Measurements from ENCODE around the gene CXXC1. TPM values are rescaled to one million over a fixed set of nuclear protein-coding genes. Genes with fewer than 3 reads are reported as not detected.
"Not testable (repeated sequence)": the region's sequence is repeated elsewhere in the genome, so short reads cannot be mapped to it uniquely, and the experiment has no call there.

Gene CXXC1
- total RNA-seq, 2 donors from 2014 or later = 92.5 to 103 TPM

GRCh38 chr18:50308851-50309250 lies 21.4 kb upstream of the CXXC1 start:
- H3K4me3 Mint-ChIP-seq; H3K9me3 Mint-ChIP-seq; DNase-seq; H3K36me3 Mint-ChIP-seq (ENCODE audit: insufficient read depth in 2 of 2); H3K27ac Mint-ChIP-seq; ATAC-seq (replicated peaks in 1 of 2): not testable (repeated sequence)
- peaks cover 11% of the 10 kb centered on the region for H3K27me3 Mint-ChIP-seq (ENCODE audit: low read depth)
- peaks cover 13% of the 10 kb centered on the region for H3K4me1 Mint-ChIP-seq (ENCODE audit: low read depth)

GRCh38 chr18:50307738-50308470 lies 20.4 kb upstream of the CXXC1 start:
- peaks cover 10% of the 10 kb centered on the region for H3K27me3 Mint-ChIP-seq (ENCODE audit: low read depth)
- H3K4me1 Mint-ChIP-seq (ENCODE audit: low read depth) = peaks cover 13% of the 10 kb centered on the region
- DNase-seq (peak; percentile 89 to 94), ATAC-seq (replicated peaks in 1 of 2) (peak; percentile 100)
- peaks cover 0 to 7% of the 10 kb centered on the region in 2 donors for H3K36me3 Mint-ChIP-seq (ENCODE audit: insufficient read depth in 2 of 2)
- peaks cover 0 to 4% of the 10 kb centered on the region in 2 donors for H3K9me3 Mint-ChIP-seq
- peak overlapping the region; percentile 94 to 97 for H3K4me3 Mint-ChIP-seq
- H3K27ac Mint-ChIP-seq = peak overlapping the region; percentile 72

- peak; percentile 27 to 34 for ATAC-seq (replicated peaks in 1 of 2)
- no peak for DNase-seq
- peak overlapping the region; percentile 72 for H3K27ac Mint-ChIP-seq
- H3K36me3 Mint-ChIP-seq (ENCODE audit: insufficient read depth in 2 of 2) = peaks cover 0 to 7% of the 10 kb centered on the region in 2 donors
- H3K4me3 Mint-ChIP-seq = peak overlapping the region; percentile 94 to 97
- H3K9me3 Mint-ChIP-seq = peaks cover 0 to 4% of the 10 kb centered on the region in 2 donors
- peaks cover 13% of the 10 kb centered on the region for H3K4me1 Mint-ChIP-seq (ENCODE audit: low read depth)
- H3K27me3 Mint-ChIP-seq (ENCODE audit: low read depth) = peaks cover 14% of the 10 kb centered on the region
Measured at GRCh38 chr18:50307400-50307737, 19.9 kb upstream of the CXXC1 start.

GRCh38 chr18:50306944-50307343 lies 19.5 kb upstream of the CXXC1 start:
- H3K36me3 Mint-ChIP-seq (ENCODE audit: insufficient read depth in 2 of 2) = peaks cover 0 to 7% of the 10 kb centered on the region in 2 donors

GRCh38 chr18:50301074-50301473 lies 13.6 kb upstream of the CXXC1 start:
- Mint-ChIP-seq H3K36me3 (ENCODE audit: insufficient read depth in 2 of 2) (peaks cover 0 to 7% of the 10 kb centered on the region in 2 donors), H3K4me1 (ENCODE audit: low read depth) (peaks cover 13% of the 10 kb centered on the region), H3K9me3 (peaks cover 0 to 4% of the 10 kb centered on the region in 2 donors), H3K27ac (no peak overlapping the region), H3K4me3 (no peak overlapping the region), H3K27me3 (ENCODE audit: low read depth) (peaks cover 36% of the 10 kb centered on the region)
- ATAC-seq (replicated peaks in 1 of 2) (no peak), DNase-seq (no peak)

More at GRCh38 chr18:50306944-50307343, 19.5 kb upstream of the CXXC1 start:
- Mint-ChIP-seq H3K4me1 (ENCODE audit: low read depth) (peaks cover 13% of the 10 kb centered on the region), H3K4me3 (peak overlapping the region; percentile 94 to 97), H3K27ac (no peak overlapping the region), H3K27me3 (ENCODE audit: low read depth) (peaks cover 15% of the 10 kb centered on the region), H3K9me3 (peaks cover 0 to 4% of the 10 kb centered on the region in 2 donors)
- DNase-seq (no peak), ATAC-seq (replicated peaks in 1 of 2) (no peak)

- no peaks in the 10 kb centered on the region for H3K36me3 Mint-ChIP-seq (ENCODE audit: insufficient read depth in 2 of 2)
- no peak for DNase-seq
- no peak overlapping the region for H3K27ac Mint-ChIP-seq
- H3K4me3 Mint-ChIP-seq = no peak overlapping the region
- ATAC-seq (replicated peaks in 1 of 2) = no peak
- peaks cover 30% of the 10 kb centered on the region for H3K27me3 Mint-ChIP-seq (ENCODE audit: low read depth)
- H3K4me1 Mint-ChIP-seq (ENCODE audit: low read depth) = peaks cover 13% of the 10 kb centered on the region
- no peaks in the 10 kb centered on the region for H3K9me3 Mint-ChIP-seq
Measured at GRCh38 chr18:50299626-50300388, 12.3 kb upstream of the CXXC1 start.

- DNase-seq (no peak), ATAC-seq (replicated peaks in 1 of 2) (no peak)
- Mint-ChIP-seq H3K36me3 (ENCODE audit: insufficient read depth in 2 of 2) (no peaks in the 10 kb centered on the region), H3K27ac (no peak overlapping the region), H3K4me1 (ENCODE audit: low read depth) (peaks cover 13% of the 10 kb centered on the region), H3K27me3 (ENCODE audit: low read depth) (peaks cover 30% of the 10 kb centered on the region), H3K9me3 (no peaks in the 10 kb centered on the region), H3K4me3 (peak overlapping the region; percentile 77 to 80)
Measured at GRCh38 chr18:50298443-50299284, 11.2 kb upstream of the CXXC1 start.

- peak; percentile 81 to 82 for DNase-seq
- Mint-ChIP-seq H3K27ac (no peak overlapping the region), H3K27me3 (ENCODE audit: low read depth) (peaks cover 25% of the 10 kb centered on the region), H3K4me3 (peak overlapping the region; percentile 77 to 80), H3K9me3 (no peaks in the 10 kb centered on the region), H3K4me1 (ENCODE audit: low read depth) (peaks cover 13% of the 10 kb centered on the region), H3K36me3 (ENCODE audit: insufficient read depth in 2 of 2) (no peaks in the 10 kb centered on the region)
- peak; percentile 99 for ATAC-seq (replicated peaks in 1 of 2)
Measured at GRCh38 chr18:50297621-50298442, 10.3 kb upstream of the CXXC1 start.

- Mint-ChIP-seq H3K27ac (no peak overlapping the region), H3K9me3 (no peaks in the 10 kb centered on the region), H3K27me3 (ENCODE audit: low read depth) (no peaks in the 10 kb centered on the region), H3K4me3 (no peak overlapping the region), H3K36me3 (ENCODE audit: insufficient read depth in 2 of 2) (no peaks in the 10 kb centered on the region), H3K4me1 (ENCODE audit: low read depth) (peaks cover 10% of the 10 kb centered on the region)
- DNase-seq (no peak), ATAC-seq (replicated peaks in 1 of 2) (no peak)
Measured at GRCh38 chr18:50293039-50293438, 5.5 kb upstream of the CXXC1 start.

- Mint-ChIP-seq H3K27me3 (ENCODE audit: low read depth) (no peaks in the 10 kb centered on the region), H3K27ac (peak overlapping the region; percentile 87), H3K36me3 (ENCODE audit: insufficient read depth in 2 of 2) (peaks cover 7 to 11% of the 10 kb centered on the region in 2 donors), H3K4me3 (peak overlapping the region; percentile 73 to 84), H3K4me1 (ENCODE audit: low read depth) (peaks cover 29% of the 10 kb centered on the region), H3K9me3 (no peaks in the 10 kb centered on the region)
- no peak for ATAC-seq (replicated peaks in 1 of 2)
- no peak for DNase-seq
Measured at GRCh38 chr18:50289108-50289443, 1.6 kb upstream of the CXXC1 start.

GRCh38 chr18:50288348-50289107 lies 1.0 kb upstream of the CXXC1 start:
- DNase-seq; ATAC-seq (replicated peaks in 1 of 2); H3K9me3 Mint-ChIP-seq; H3K27me3 Mint-ChIP-seq (ENCODE audit: low read depth): not testable (repeated sequence)
- H3K4me3 Mint-ChIP-seq = peak overlapping the region; percentile 92 to 97
- peaks cover 9 to 14% of the 10 kb centered on the region in 2 donors for H3K36me3 Mint-ChIP-seq (ENCODE audit: insufficient read depth in 2 of 2)
- H3K27ac Mint-ChIP-seq = peak overlapping the region; percentile 93
- peaks cover 34% of the 10 kb centered on the region for H3K4me1 Mint-ChIP-seq (ENCODE audit: low read depth)

- Mint-ChIP-seq H3K27ac (peak overlapping the region; percentile 93), H3K36me3 (ENCODE audit: insufficient read depth in 2 of 2) (peaks cover 9 to 20% of the 10 kb centered on the region in 2 donors), H3K4me1 (ENCODE audit: low read depth) (peaks cover 38% of the 10 kb centered on the region), H3K27me3 (ENCODE audit: low read depth) (no peaks in the 10 kb centered on the region), H3K4me3 (peak overlapping the region; percentile 92 to 97), H3K9me3 (no peaks in the 10 kb centered on the region)
- ATAC-seq (replicated peaks in 1 of 2) (peak; percentile 0 to 10), DNase-seq (no peak)
Measured at GRCh38 chr18:50287028-50287440, 458 bp downstream of the CXXC1 start.

Measured in activated T-cell treated with anti-CD3 and anti-CD28 coated beads, Interleukin-2, amount 50 U/mL, for 72 hours (primary cell).